Neural crest cell (in vitro differentiated cells): ENCODE results near the gene CYP26C1. TPM values are rescaled to one million over a fixed set of nuclear protein-coding genes. Genes with fewer than 3 reads are reported as not detected.

Experiments used
- DNase-seq: peaks from one replicate; pipeline ENCODE4 v3.0.0; 2021; ENCODE audit warnings: low read depth, mixed read lengths, low spot score
- H3K27ac Mint-ChIP-seq: one replicate; pipeline ENCODE4 v1.8.0; 2021; ENCODE audit warnings: mild to moderate bottlenecking, mixed read lengths; ENCODE audit not compliant: unreplicated experiment
- H3K27me3 Mint-ChIP-seq: 2 replicates; pipeline ENCODE4 v1.8.0; 2021; ENCODE audit warnings: low read depth, mild to moderate bottlenecking, mixed read lengths
- H3K36me3 Mint-ChIP-seq: 2 replicates; pipeline ENCODE4 v1.8.0; 2021; ENCODE audit warnings: low read depth, mild to moderate bottlenecking, mixed read lengths
- H3K4me1 Mint-ChIP-seq: 2 replicates; pipeline ENCODE4 v1.8.0; 2021; ENCODE audit warnings: mixed read lengths
- H3K4me3 Mint-ChIP-seq: one replicate; pipeline ENCODE4 v1.8.0; 2021; ENCODE audit warnings: mild to moderate bottlenecking, mixed read lengths
- H3K9me3 Mint-ChIP-seq: 2 replicates; pipeline ENCODE4 v1.8.0; 2021; ENCODE audit warnings: mixed read lengths
- total RNA-seq: library from RNA; stranded (reverse); gene quantifications from 2 replicates; pipeline ENCODE4 v1.2.1, GENCODE V29; 2021
- TF ChIP-seq, protein P1 (sequence below): fragments of 200-600 bp; sonication (generic); conservative IDR thresholded peaks from 2 replicates; pipeline ENCODE4 v1.5.0; 2021; ENCODE audit warnings: antibody characterized with exemption, mild to moderate bottlenecking

The CYP26C1 gene
- total RNA-seq, 1 donor from 2014 or later = 0.37 TPM

DNA sequence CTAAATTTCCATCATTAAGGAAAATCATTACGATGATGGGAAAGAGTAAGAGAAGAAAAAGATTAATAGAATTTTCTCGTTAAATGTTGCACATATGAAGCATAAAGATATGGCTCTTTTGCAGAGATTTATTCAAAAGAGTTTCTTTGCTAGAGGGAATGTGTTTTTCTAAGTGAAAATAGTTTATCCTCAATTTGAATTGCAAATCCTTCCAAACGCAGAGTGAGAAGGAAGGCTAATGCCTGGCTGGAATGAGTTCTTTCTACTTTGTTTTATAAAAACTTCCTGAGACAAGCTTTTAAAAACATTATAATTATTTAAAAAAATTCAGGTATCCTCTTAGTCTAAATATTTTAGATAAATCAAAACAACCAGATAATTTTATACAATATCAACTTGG, 27.2 kb downstream of the CYP26C1 start:
- Mint-ChIP-seq H3K4me3 (no peak overlapping the region), H3K27me3 (peaks cover 6% of the 10 kb centered on the region), H3K4me1 (no peaks in the 10 kb centered on the region), H3K27ac (no peak overlapping the region), H3K36me3 (no peaks in the 10 kb centered on the region), H3K9me3 (no peaks in the 10 kb centered on the region)
- TF ChIP-seq, protein P1, sequence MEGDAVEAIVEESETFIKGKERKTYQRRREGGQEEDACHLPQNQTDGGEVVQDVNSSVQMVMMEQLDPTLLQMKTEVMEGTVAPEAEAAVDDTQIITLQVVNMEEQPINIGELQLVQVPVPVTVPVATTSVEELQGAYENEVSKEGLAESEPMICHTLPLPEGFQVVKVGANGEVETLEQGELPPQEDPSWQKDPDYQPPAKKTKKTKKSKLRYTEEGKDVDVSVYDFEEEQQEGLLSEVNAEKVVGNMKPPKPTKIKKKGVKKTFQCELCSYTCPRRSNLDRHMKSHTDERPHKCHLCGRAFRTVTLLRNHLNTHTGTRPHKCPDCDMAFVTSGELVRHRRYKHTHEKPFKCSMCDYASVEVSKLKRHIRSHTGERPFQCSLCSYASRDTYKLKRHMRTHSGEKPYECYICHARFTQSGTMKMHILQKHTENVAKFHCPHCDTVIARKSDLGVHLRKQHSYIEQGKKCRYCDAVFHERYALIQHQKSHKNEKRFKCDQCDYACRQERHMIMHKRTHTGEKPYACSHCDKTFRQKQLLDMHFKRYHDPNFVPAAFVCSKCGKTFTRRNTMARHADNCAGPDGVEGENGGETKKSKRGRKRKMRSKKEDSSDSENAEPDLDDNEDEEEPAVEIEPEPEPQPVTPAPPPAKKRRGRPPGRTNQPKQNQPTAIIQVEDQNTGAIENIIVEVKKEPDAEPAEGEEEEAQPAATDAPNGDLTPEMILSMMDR = no peak
- no peak for DNase-seq

DNA sequence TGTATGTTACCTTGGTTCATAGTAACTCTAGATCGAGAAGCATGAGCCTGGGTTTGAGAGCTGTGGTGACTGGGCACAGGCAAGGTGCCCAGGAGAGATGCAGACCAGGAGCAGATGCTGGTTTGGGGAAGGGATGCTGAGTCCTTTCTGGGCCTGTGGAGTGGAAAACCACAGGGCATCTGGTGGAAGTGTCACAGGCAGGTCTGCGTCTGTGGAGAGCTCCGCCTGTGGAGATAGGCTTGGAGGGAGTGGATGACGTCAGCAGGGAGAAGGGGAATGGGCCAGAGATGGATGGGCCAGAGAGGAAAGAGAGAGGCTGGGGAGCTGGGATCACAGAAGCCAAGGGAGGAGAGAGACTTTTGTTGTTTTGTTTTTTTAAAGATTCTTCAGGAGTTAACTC, 27.9 kb downstream of the CYP26C1 start:
- Mint-ChIP-seq H3K27ac (no peak overlapping the region), H3K4me1 (no peaks in the 10 kb centered on the region), H3K36me3 (no peaks in the 10 kb centered on the region), H3K4me3 (no peak overlapping the region), H3K9me3 (no peaks in the 10 kb centered on the region), H3K27me3 (peaks cover 6% of the 10 kb centered on the region)
- no peak for DNase-seq
- TF ChIP-seq, protein P1 = no peak

DNA sequence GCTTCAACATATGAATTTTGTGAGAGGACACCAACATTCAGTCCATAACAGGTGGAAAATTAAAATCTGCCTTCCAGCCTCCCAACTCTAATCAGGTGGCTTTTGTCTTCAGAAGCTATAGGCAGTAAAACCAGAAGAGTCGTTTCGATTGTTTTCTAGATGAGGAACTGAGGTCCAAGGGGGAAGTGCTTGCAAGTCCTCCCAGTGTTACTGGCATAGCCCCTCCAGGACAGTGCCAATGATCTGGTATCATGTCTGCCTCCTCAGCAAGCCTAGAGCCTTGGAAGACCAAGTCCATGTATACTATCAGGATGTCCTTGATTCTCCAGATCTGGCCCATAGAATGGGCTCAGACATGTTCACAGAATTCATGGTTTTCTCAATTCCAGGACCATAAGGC, 30.0 kb downstream of the CYP26C1 start:
- H3K9me3 Mint-ChIP-seq = no peaks in the 10 kb centered on the region
- H3K4me1 Mint-ChIP-seq = no peaks in the 10 kb centered on the region
- H3K4me3 Mint-ChIP-seq = no peak overlapping the region
- no peak overlapping the region for H3K27ac Mint-ChIP-seq
- TF ChIP-seq, protein P1 = no peak
- H3K27me3 Mint-ChIP-seq = peaks cover 6% of the 10 kb centered on the region
- H3K36me3 Mint-ChIP-seq = no peaks in the 10 kb centered on the region
- no peak for DNase-seq

DNA sequence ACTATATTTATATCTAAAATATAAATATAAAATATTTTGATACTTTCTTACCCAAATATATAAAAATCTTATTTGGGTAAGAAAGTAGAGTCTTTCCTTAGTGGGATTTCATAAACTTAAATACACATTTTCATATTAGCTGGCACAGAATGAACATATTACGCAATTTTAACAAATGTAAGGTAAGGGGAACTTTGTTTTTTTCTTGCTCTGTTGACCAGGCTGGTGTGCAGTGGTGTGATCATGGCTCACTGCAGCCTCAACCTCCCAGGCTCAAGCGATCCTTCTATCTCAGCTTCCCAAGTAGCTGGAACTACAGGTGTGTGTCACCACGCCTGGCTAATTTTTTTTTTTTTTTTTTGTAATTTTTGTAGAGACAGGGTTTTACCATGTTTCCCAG, 31.4 kb downstream of the CYP26C1 start:
- peaks cover 3% of the 10 kb centered on the region for H3K27me3 Mint-ChIP-seq
- TF ChIP-seq, protein P1 = no peak
- H3K4me3 Mint-ChIP-seq = no peak overlapping the region
- H3K4me1 Mint-ChIP-seq = no peaks in the 10 kb centered on the region
- no peaks in the 10 kb centered on the region for H3K36me3 Mint-ChIP-seq
- H3K27ac Mint-ChIP-seq = no peak overlapping the region
- H3K9me3 Mint-ChIP-seq = no peaks in the 10 kb centered on the region
- no peak for DNase-seq

DNA sequence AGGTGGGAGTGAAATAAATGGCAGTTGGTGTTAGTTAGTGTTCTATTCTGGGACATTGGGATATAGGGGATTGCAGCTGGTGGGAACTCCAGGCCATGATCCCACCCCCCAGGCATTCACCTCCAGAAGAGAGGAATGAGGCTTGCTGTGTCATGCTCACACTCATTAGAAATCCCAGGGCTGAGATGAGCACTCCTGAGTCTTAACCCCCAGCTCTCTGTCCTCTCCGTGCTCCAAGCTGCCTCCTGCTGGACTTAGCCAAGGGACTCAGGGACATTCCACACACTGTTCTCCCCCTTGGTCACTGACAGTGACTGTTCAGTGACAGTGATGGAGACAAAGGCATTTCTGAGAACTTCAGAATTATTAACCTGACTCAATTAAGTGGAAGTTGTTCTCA, 34.6 kb downstream of the CYP26C1 start:
- peaks cover 2% of the 10 kb centered on the region for H3K9me3 Mint-ChIP-seq
- H3K27me3 Mint-ChIP-seq = no peaks in the 10 kb centered on the region
- no peak for DNase-seq
- no peak overlapping the region for H3K4me3 Mint-ChIP-seq
- H3K4me1 Mint-ChIP-seq = no peaks in the 10 kb centered on the region
- TF ChIP-seq, protein P1 = no peak
- no peaks in the 10 kb centered on the region for H3K36me3 Mint-ChIP-seq
- H3K27ac Mint-ChIP-seq = no peak overlapping the region

DNA sequence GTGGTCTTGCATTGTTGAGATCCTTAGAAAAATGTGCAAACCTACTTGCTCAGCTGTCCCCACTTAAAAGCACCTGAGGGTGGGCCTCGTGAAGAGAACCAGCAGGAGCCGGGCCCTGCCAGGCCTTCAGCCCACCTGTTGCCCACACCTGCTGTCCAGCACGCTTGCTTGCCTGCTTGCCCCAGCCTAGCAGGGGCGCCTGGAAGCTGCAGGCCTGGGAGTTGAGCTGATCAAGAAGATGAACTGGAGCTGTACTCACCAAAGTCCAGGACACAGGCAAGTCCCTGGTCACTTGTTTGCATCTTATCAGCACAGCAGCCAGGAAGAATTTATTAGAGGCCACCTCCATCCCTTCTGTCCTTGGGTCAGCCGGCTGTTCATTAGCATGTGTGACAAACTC, 36.3 kb downstream of the CYP26C1 start:
- H3K36me3 Mint-ChIP-seq = no peaks in the 10 kb centered on the region
- H3K4me3 Mint-ChIP-seq = no peak overlapping the region
- H3K27ac Mint-ChIP-seq = no peak overlapping the region
- no peaks in the 10 kb centered on the region for H3K27me3 Mint-ChIP-seq
- no peak for DNase-seq
- TF ChIP-seq, protein P1 = no peak
- H3K4me1 Mint-ChIP-seq = no peaks in the 10 kb centered on the region
- H3K9me3 Mint-ChIP-seq = peaks cover 4% of the 10 kb centered on the region
